Upper lobe of left lung (tissue), 6 donors: Measurements from ENCODE around the gene PTPRG. TPM values are rescaled to one million over a fixed set of nuclear protein-coding genes. Genes with fewer than 3 reads are reported as not detected.
A peak's percentile ranks its signal among the peaks of the same experiment; 100 is the strongest.

Source experiments
- ATAC-seq, 2 donors: fragments of 200-7000 bp; cut with Tn5 transposase; one replicate each; pipeline ENCODE4 v1.9.1; 2022; ENCODE audit warnings: mild to moderate bottlenecking in 2 of 2, moderate library complexity in 2 of 2; ENCODE audit not compliant: low FRiP score in 2 of 2
- DNase-seq, 2 donors: peaks; one replicate each; pipeline ENCODE4 v3.0.0-alpha.2; 2019 to 2020
- H3K27ac ChIP-seq, 4 donors: fragments of 200-600 bp; sonication (generic); one replicate each; pipeline ENCODE4 v1.5.1; 2016 to 2019
- H3K27me3 ChIP-seq, 4 donors: fragments of 200-600 bp; sonication (generic); one replicate each; pipeline ENCODE4 v1.5.1; 2017 to 2019
- H3K36me3 ChIP-seq, 4 donors: fragments of 200-600 bp; sonication (generic); one replicate each; pipeline ENCODE4 v1.5.1; 2016 to 2019
- H3K4me1 ChIP-seq, 4 donors: fragments of 200-600 bp; sonication (generic); one replicate each; pipeline ENCODE4 v1.5.1; 2018 to 2019
- H3K4me3 ChIP-seq, 4 donors: fragments of 200-600 bp; sonication (generic); one replicate each; pipeline ENCODE4 v1.5.1; 2017 to 2019; ENCODE audit warnings: mild to moderate bottlenecking in 2 of 4, moderate library complexity in 1 of 4
- H3K9me3 ChIP-seq, 4 donors: fragments of 200-600 bp; sonication (generic); one replicate each; pipeline ENCODE4 v1.5.1; 2018 to 2019
- CTCF ChIP-seq, 6 experiments: fragments of 450-650 bp in 4 of 6; fragments of 200-600 bp in 2 of 6; sonication (generic) in 2 of 6; IDR thresholded peaks; one replicate each; pipeline ENCODE4 v1.5.1; 2016 to 2019; ENCODE audit warnings: antibody characterized with exemption in 6 of 6
- EP300 ChIP-seq, 4 donors: sonication (generic); formaldehyde crosslinking; IDR thresholded peaks; one replicate each; pipeline ENCODE4 v1.5.1; 2017; ENCODE audit warnings: antibody characterized with exemption in 4 of 4, control low read depth in 2 of 4
- POLR2A ChIP-seq, 4 donors: fragments of 450-650 bp; IDR thresholded peaks; one replicate each; pipeline ENCODE4 v1.5.1; 2016 to 2017; ENCODE audit warnings: antibody characterized with exemption in 4 of 4, mild to moderate bottlenecking in 2 of 4
- POLR2AphosphoS5 ChIP-seq, 2 donors: sonication (generic); formaldehyde crosslinking; IDR thresholded peaks; one replicate each; pipeline ENCODE4 v1.5.1; 2017; ENCODE audit warnings: antibody characterized with exemption in 2 of 2
- WGBS, 2 donors: methylation state at CpG; one replicate each; pipeline ENCODE4 v1.1.5; 2017 to 2018; 5-methylcytosine and 5-hydroxymethylcytosine counted together
- total RNA-seq, 6 donors: library from RNA; depleted of rRNA in 4 of 6; stranded (reverse); fragments of >200 nt in 4 of 6; gene quantifications; one replicate each; pipeline versions ENCODE4 v1.1.0 to v1.2.1, GENCODE V29; 2016 to 2021
- donor health status: DM: no; HTN: no; CAD: no; lungs with moderate emphysema.
- donor health status: DM: no; HTN: yes; CAD: no; lungs with severe emphysema.

Gene PTPRG
- total RNA-seq, 6 donors from 2014 or later, result 58.7 to 101 (median 68.8) TPM

GRCh38 chr3:61826161-61826560 lies 264.8 kb downstream of the PTPRG start:
- no peak for ATAC-seq
- no peaks in the 10 kb centered on the region for H3K36me3 ChIP-seq
- no peak overlapping the region for H3K4me3 ChIP-seq
- H3K27me3 ChIP-seq, result no peaks in the 10 kb centered on the region
- WGBS, 2 donors, result 90% methylated on average over 5 of the region's 5 CpGs
- H3K4me1 ChIP-seq, result peaks cover 8 to 28% (median 15%) of the 10 kb centered on the region in 4 donors
- no peak for DNase-seq
- H3K9me3 ChIP-seq, result no peaks in the 10 kb centered on the region
- no peak overlapping the region for H3K27ac ChIP-seq
- TF ChIP-seq CTCF (IDR thresholded peaks at IDR 0.05), result no peak
- TF ChIP-seq POLR2A (IDR thresholded peaks at IDR 0.05), result no peak
- TF ChIP-seq POLR2AphosphoS5 (IDR thresholded peaks at IDR 0.05), result no peak
- TF ChIP-seq EP300 (IDR thresholded peaks at IDR 0.05), result no peak

DNA sequence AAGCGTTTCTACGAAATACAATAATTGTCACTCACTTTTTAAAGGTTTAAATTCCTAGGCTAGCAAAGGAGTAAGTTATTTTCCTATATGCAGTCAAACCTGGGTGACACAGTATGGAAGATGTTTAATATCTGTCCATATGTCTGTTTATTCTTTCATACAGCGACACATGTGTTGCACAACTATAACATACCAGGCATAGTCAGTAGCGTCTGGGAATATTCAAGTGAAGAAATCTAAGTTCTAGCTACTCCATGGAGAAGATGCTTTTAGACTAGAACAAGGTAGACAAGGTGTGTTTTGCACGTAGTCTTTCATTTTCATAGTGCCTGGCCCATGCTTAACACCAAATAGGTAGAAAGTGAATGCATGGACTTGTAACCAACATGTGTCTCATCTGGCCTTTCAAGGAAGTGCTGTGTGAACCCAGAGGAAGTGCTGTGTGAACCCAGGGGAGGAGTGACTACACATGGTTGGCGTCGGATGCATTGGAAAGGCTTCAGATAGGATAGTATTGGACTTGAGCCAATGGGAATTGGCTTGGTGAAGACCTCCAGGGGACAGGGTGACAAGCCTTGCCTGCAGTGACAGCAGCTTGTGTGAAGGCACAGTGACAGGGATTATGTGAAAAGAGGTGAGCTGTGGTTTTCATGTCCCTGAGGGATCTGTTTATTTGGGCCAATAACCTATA lies 267.0 kb downstream of the PTPRG start:
- Histone ChIP-seq H3K27ac (peak overlapping the region in 2 of 4 donors; percentile 12 to 32), H3K4me3 (no peak overlapping the region), H3K9me3 (no peaks in the 10 kb centered on the region), H3K4me1 (peaks cover 8 to 20% (median 14%) of the 10 kb centered on the region in 4 donors), H3K36me3 (no peaks in the 10 kb centered on the region), H3K27me3 (no peaks in the 10 kb centered on the region)
- WGBS, 2 donors, result 80 to 83% methylated on average over 7 of the region's 7 CpGs
- TF ChIP-seq EP300 (IDR thresholded peaks at IDR 0.05), result no peak
- TF ChIP-seq POLR2AphosphoS5 (IDR thresholded peaks at IDR 0.05), result no peak
- TF ChIP-seq CTCF (IDR thresholded peaks at IDR 0.05), result no peak
- TF ChIP-seq POLR2A (IDR thresholded peaks at IDR 0.05), result no peak
- no peak for DNase-seq
- no peak for ATAC-seq

- Histone ChIP-seq H3K9me3 (no peaks in the 10 kb centered on the region), H3K27me3 (no peaks in the 10 kb centered on the region), H3K4me1 (peaks cover 8 to 20% (median 14%) of the 10 kb centered on the region in 4 donors), H3K4me3 (no peak overlapping the region), H3K36me3 (no peaks in the 10 kb centered on the region), H3K27ac (peak overlapping the region in 3 of 4 donors; percentile 12 to 51 (median 32))
- ATAC-seq, result peak in 1 of 2 donors; percentile 22
- DNase-seq, result peak in 1 of 2 donors; percentile 2
- TF ChIP-seq POLR2AphosphoS5 (IDR thresholded peaks at IDR 0.05) (peak in 1 of 2 donors; percentile 18), EP300 (IDR thresholded peaks at IDR 0.05) (no peak)
- 47 to 58% methylated on average over 16 of the region's 16 CpGs for WGBS, 2 donors
Measured at GRCh38 chr3:61828880-61829721, 267.7 kb downstream of the PTPRG start.

GRCh38 chr3:61829722-61830350 lies 268.5 kb downstream of the PTPRG start:
- Histone ChIP-seq H3K9me3 (no peaks in the 10 kb centered on the region), H3K27ac (peak overlapping the region in 1 of 4 donors; percentile 51), H3K4me3 (no peak overlapping the region), H3K4me1 (peaks cover 8 to 20% (median 14%) of the 10 kb centered on the region in 4 donors), H3K27me3 (no peaks in the 10 kb centered on the region), H3K36me3 (no peaks in the 10 kb centered on the region)
- no peak for TF ChIP-seq EP300 (IDR thresholded peaks at IDR 0.05)
- TF ChIP-seq POLR2AphosphoS5 (IDR thresholded peaks at IDR 0.05), result no peak
- no peak for TF ChIP-seq POLR2A (IDR thresholded peaks at IDR 0.05)
- TF ChIP-seq CTCF (IDR thresholded peaks at IDR 0.05), result no peak
- DNase-seq (no peak), ATAC-seq (no peak)
- 76 to 79% methylated on average over 5 of the region's 5 CpGs for WGBS, 2 donors

GRCh38 chr3:61831973-61832372 lies 270.6 kb downstream of the PTPRG start:
- H3K27me3 ChIP-seq, result no peaks in the 10 kb centered on the region
- no peak for ATAC-seq
- no peak for DNase-seq
- H3K27ac ChIP-seq, result no peak overlapping the region
- TF ChIP-seq POLR2AphosphoS5 (IDR thresholded peaks at IDR 0.05) (no peak), POLR2A (IDR thresholded peaks at IDR 0.05) (no peak), EP300 (IDR thresholded peaks at IDR 0.05) (no peak), CTCF (IDR thresholded peaks at IDR 0.05) (no peak)
- H3K4me3 ChIP-seq, result no peak overlapping the region
- WGBS, 2 donors, result 81 to 92% methylated on average over 1 of the region's 1 CpG
- H3K4me1 ChIP-seq, result peaks cover 8 to 20% (median 16%) of the 10 kb centered on the region in 4 donors
- no peaks in the 10 kb centered on the region for H3K36me3 ChIP-seq
- no peaks in the 10 kb centered on the region for H3K9me3 ChIP-seq
